Esophagus muscularis mucosa (tissue), 4 donors: ENCODE results near the gene FAM131C. TPM values are rescaled to one million over a fixed set of nuclear protein-coding genes. Genes with fewer than 3 reads are reported as not detected.
A peak's percentile ranks its signal among the peaks of the same experiment; 100 is the strongest.

Experiments
- DNase-seq: peaks from one replicate; pipeline ENCODE4 v3.0.0-alpha.2; 2017; ENCODE audit errors: extremely low spot score
- H3K27ac ChIP-seq, 4 donors: fragments of 200-600 bp; sonication (generic); replicated peaks in 1 of 4; 1 replicate in 3 of 4; 2 replicates in 1 of 4; pipeline ENCODE4 v1.5.1; 2016 to 2019; ENCODE audit warnings: mild to moderate bottlenecking in 1 of 4
- H3K27me3 ChIP-seq, 4 donors: fragments of 200-600 bp; sonication (generic); one replicate each; pipeline versions ENCODE4 v1.5.1 to v1.6.0; 2016 to 2019
- H3K36me3 ChIP-seq, 4 donors: fragments of 200-600 bp; sonication (generic); one replicate each; pipeline ENCODE4 v1.5.1; 2016 to 2019
- H3K4me1 ChIP-seq, 4 donors: fragments of 200-600 bp; sonication (generic); one replicate each; pipeline ENCODE4 v1.5.1; 2016 to 2019
- H3K4me3 ChIP-seq, 4 donors: fragments of 200-600 bp; sonication (generic); 1 replicate in 2 of 4; 2 replicates in 2 of 4; pipeline ENCODE4 v1.5.1; 2016 to 2019; ENCODE audit warnings: mild to moderate bottlenecking in 4 of 4, moderate library complexity in 1 of 4
- H3K9me3 ChIP-seq, 4 donors: fragments of 200-600 bp; sonication (generic); 1 replicate in 3 of 4; 2 replicates in 1 of 4; pipeline ENCODE4 v1.5.1; 2016 to 2019
- CTCF ChIP-seq, 3 experiments: fragments of 200-600 bp in 2 of 3; fragments of 450-650 bp in 1 of 3; sonication (generic) in 2 of 3; IDR thresholded peaks; one replicate each; pipeline ENCODE4 v1.5.1; 2017 to 2019; ENCODE audit warnings: antibody characterized with exemption in 3 of 3, mild to moderate bottlenecking in 2 of 3, moderate library complexity in 1 of 3
- EP300 ChIP-seq: sonication (generic); formaldehyde crosslinking; IDR thresholded peaks from one replicate; pipeline ENCODE4 v1.6.1; 2017; ENCODE audit warnings: antibody characterized with exemption
- POLR2A ChIP-seq: fragments of 450-650 bp; IDR thresholded peaks from one replicate; pipeline ENCODE4 v1.6.1; 2017; ENCODE audit warnings: antibody characterized with exemption, moderate library complexity, mild to moderate bottlenecking, low read depth
- POLR2AphosphoS5 ChIP-seq, 2 donors: sonication (generic); formaldehyde crosslinking; IDR thresholded peaks; one replicate each; pipeline ENCODE4 v1.6.1; 2017; ENCODE audit warnings: antibody characterized with exemption in 2 of 2
- WGBS: methylation state at CpG from one replicate; pipeline ENCODE4 v1.1.5; 2018; 5-methylcytosine and 5-hydroxymethylcytosine counted together
- intact Hi-C: fragments of 100-400 bp; cut with DNase I; formaldehyde crosslinking; loops from one replicate; pipeline ENCODE4 v1.15.1; 2023
- total RNA-seq, 4 donors: library from RNA; depleted of rRNA; stranded (reverse); fragments of >200 nt; gene quantifications; one replicate each; pipeline versions ENCODE4 v1.1.0 to v1.2.1, GENCODE V29; 2016

FAM131C gene
- total RNA-seq, 4 donors from 2014 or later, result 0.33 to 0.39 TPM; not detected in 2

- no peak overlapping the region for H3K27ac ChIP-seq
- H3K4me3 ChIP-seq, result no peak overlapping the region
- H3K4me1 ChIP-seq, result peaks cover 38 to 46% (median 39%) of the 10 kb centered on the region in 4 donors
- no peak for TF ChIP-seq POLR2A
- TF ChIP-seq POLR2AphosphoS5 (IDR thresholded peaks at IDR 0.05), result no peak
- TF ChIP-seq EP300, result no peak
- TF ChIP-seq CTCF (IDR thresholded peaks at IDR 0.05), result no peak
- peaks cover 0 to 9% (median 2%) of the 10 kb centered on the region in 4 donors for H3K27me3 ChIP-seq
- H3K36me3 ChIP-seq, result no peaks in the 10 kb centered on the region
- H3K9me3 ChIP-seq, result no peaks in the 10 kb centered on the region
- no peak for DNase-seq
- WGBS, result 60% methylated on average over 11 of the region's 11 CpGs
- intact Hi-C loops, result loop anchor here (10.0 kb wide), 1 partner anchor 289 kb away; the partner anchor contains the start of gene SZRD1
These were observed 2.0 kb upstream of the FAM131C start for GRCh38 chr1:16075337-16076030.

DNA sequence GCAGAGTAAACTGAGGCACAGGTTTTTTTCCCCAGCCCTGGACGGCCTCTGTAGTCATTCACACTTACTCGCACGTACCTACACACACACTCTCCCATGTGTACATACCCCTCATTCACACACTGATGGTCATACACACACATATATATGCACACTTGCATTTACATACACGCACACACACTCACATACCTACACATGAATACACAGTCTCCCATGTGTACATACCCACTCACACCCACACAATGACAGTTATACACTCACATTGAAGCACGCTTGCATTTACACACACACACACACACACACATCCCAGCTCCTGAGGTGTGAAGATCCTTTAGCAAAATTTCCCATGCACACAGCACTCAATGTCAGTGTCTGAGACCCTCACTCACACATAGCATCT, 766 bp upstream of the FAM131C start:
- 82% methylated on average over 5 of the region's 5 CpGs for WGBS
- Histone ChIP-seq H3K36me3 (no peaks in the 10 kb centered on the region), H3K4me1 (peaks cover 35 to 42% (median 37%) of the 10 kb centered on the region in 4 donors), H3K9me3 (no peaks in the 10 kb centered on the region), H3K4me3 (no peak overlapping the region), H3K27me3 (peaks cover 0 to 9% (median 2%) of the 10 kb centered on the region in 4 donors), H3K27ac (no peak overlapping the region)
- no peak for DNase-seq
- intact Hi-C loops, result loop anchor here (10.0 kb wide), 1 partner anchor 291 kb away; the partner anchor contains the start of gene SZRD1
- TF ChIP-seq EP300 (no peak), CTCF (IDR thresholded peaks at IDR 0.05) (no peak), POLR2AphosphoS5 (IDR thresholded peaks at IDR 0.05) (no peak), POLR2A (no peak)

DNA sequence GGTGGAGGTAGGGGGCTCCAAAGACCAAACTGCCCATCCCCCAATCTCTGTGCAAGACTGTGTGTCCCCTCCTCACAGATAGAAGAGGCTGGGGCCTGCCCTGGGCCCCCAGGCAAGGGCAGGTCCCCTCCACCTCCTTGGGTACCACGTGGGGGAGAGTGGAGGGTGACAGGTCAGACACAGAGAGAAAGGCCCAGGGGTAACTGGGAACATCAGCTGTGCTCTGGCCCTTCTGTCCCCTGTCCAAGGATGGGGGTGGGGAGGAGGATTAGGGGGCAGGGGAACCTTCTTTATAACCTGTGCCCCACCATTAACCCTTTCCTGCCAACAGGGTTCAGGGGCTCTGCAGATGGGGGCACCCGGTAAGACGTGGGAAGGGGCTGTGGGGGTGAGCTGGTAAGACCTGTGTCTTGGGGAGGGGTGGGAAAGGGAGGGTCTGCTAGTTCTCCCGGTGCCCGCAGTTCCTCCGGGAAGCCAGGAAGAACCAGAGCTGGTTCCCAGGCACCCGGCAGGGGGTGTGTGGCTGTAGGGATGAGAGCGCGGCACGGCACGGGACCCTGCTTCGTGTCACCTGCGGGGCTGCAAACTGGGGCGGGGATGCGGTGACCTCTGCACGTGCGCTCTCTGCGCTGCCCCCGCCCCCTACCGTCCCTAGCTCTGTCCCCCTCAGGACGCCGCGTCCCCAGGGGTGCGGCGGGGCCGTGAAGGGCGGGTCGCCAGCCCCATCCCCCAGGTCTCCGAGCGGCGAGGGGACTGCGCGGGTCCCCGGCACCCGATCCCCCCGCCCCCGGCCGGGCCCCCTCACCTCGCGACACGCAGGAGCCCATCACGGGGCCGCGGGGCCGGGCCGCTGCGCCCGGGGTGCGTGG, 601 bp downstream of the FAM131C start:
- Histone ChIP-seq H3K4me1 (peaks cover 37 to 46% (median 41%) of the 10 kb centered on the region in 4 donors), H3K9me3 (no peaks in the 10 kb centered on the region), H3K27me3 (peaks cover 0 to 9% (median 2%) of the 10 kb centered on the region in 4 donors), H3K4me3 (peak overlapping the region; percentile 54 to 68 (median 56)), H3K27ac (peak overlapping the region in 1 of 4 donors; percentile 37), H3K36me3 (no peaks in the 10 kb centered on the region)
- WGBS, result 24% methylated on average over 10 of the region's 49 CpGs
- TF ChIP-seq EP300, result no peak
- intact Hi-C loops, result loop anchor here (10.0 kb wide), 1 partner anchor 292 kb away; the partner anchor contains the start of gene SZRD1
- DNase-seq, result no peak

DNA sequence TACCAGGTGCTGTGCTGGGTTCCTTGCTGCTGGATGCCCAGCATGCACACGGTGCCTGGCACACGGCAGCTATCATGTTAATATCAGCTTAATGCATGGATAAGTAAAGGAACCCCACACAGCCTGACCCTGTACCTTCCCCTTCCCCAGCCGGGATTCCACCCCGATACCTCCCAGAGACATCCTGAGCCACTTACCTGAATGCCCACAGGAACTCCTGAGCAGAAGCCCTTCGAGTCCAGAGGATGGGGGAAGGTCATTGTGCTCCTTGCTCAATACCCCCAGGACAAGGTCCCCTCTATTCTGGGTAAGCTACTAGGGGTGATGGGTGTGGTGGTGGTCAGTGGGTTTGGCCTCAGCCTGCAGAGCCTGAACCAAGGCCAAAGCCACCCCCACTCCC, 1.4 kb downstream of the FAM131C start:
- 85% methylated on average over 5 of the region's 5 CpGs for WGBS
- Histone ChIP-seq H3K9me3 (no peaks in the 10 kb centered on the region), H3K4me3 (no peak overlapping the region), H3K27me3 (peaks cover 0 to 9% (median 2%) of the 10 kb centered on the region in 4 donors), H3K4me1 (peaks cover 39 to 48% (median 43%) of the 10 kb centered on the region in 4 donors), H3K27ac (no peak overlapping the region), H3K36me3 (no peaks in the 10 kb centered on the region)
- TF ChIP-seq POLR2AphosphoS5 (IDR thresholded peaks at IDR 0.05) (no peak), POLR2A (no peak), CTCF (IDR thresholded peaks at IDR 0.05) (no peak), EP300 (no peak)
- intact Hi-C loops, result loop anchor here (10.0 kb wide), 1 partner anchor 293 kb away; the partner anchor contains the start of gene SZRD1
- no peak for DNase-seq

GRCh38 chr1:16071614-16072013, 1.8 kb downstream of the FAM131C start:
- no peak overlapping the region for H3K27ac ChIP-seq
- intact Hi-C loops, result loop anchor here (10.0 kb wide), 1 partner anchor 293 kb away; the partner anchor contains the start of gene SZRD1
- H3K4me1 ChIP-seq, result peaks cover 36 to 48% (median 43%) of the 10 kb centered on the region in 4 donors
- 100% methylated on average over 4 of the region's 6 CpGs for WGBS
- peaks cover 0 to 9% (median 2%) of the 10 kb centered on the region in 4 donors for H3K27me3 ChIP-seq
- TF ChIP-seq POLR2A (no peak), EP300 (no peak), CTCF (IDR thresholded peaks at IDR 0.05) (no peak), POLR2AphosphoS5 (IDR thresholded peaks at IDR 0.05) (no peak)
- no peak for DNase-seq
- H3K9me3 ChIP-seq, result no peaks in the 10 kb centered on the region
- H3K36me3 ChIP-seq, result no peaks in the 10 kb centered on the region
- no peak overlapping the region for H3K4me3 ChIP-seq
